Endothelial cell (in vitro differentiated cells): ENCODE results near the gene ZZZ3. TPM values are rescaled to one million over a fixed set of nuclear protein-coding genes. Genes with fewer than 3 reads are reported as not detected.

Source experiments
- DNase-seq: peaks from one replicate; pipeline ENCODE4 v3.0.0; 2021; ENCODE audit warnings: low spot score
- H3K27ac Mint-ChIP-seq: one replicate; pipeline ENCODE4 v1.8.0; 2021; ENCODE audit warnings: mixed read lengths, inconsistent platforms; ENCODE audit not compliant: unreplicated experiment
- H3K27me3 Mint-ChIP-seq: one replicate; pipeline ENCODE4 v1.8.0; 2021; ENCODE audit warnings: mild to moderate bottlenecking, moderate library complexity, mixed read lengths, inconsistent platforms; ENCODE audit not compliant: unreplicated experiment
- H3K36me3 Mint-ChIP-seq: one replicate; pipeline ENCODE4 v1.8.0; 2021; ENCODE audit warnings: mild to moderate bottlenecking, low read depth, mixed read lengths, inconsistent platforms; ENCODE audit not compliant: unreplicated experiment
- H3K4me1 Mint-ChIP-seq: one replicate; pipeline ENCODE4 v1.8.0; 2021; ENCODE audit warnings: mild to moderate bottlenecking, mixed read lengths, inconsistent platforms; ENCODE audit not compliant: unreplicated experiment
- H3K4me3 Mint-ChIP-seq: one replicate; pipeline ENCODE4 v1.8.0; 2021; ENCODE audit warnings: mild to moderate bottlenecking, mixed read lengths, inconsistent platforms; ENCODE audit not compliant: unreplicated experiment
- H3K9me3 Mint-ChIP-seq: one replicate; pipeline ENCODE4 v1.8.0; 2021; ENCODE audit warnings: mixed read lengths, inconsistent platforms; ENCODE audit not compliant: unreplicated experiment
- CTCF ChIP-seq: fragments of 200-600 bp; sonication (generic); IDR thresholded peaks from one replicate; pipeline ENCODE4 v1.5.0; 2021; ENCODE audit warnings: antibody characterized with exemption; ENCODE audit not compliant: unreplicated experiment
- total RNA-seq: library from RNA; stranded (reverse); fragmentation: NEBNext Ultra II Directional; extraction: Animal tissue kit (Norgen Biotek cat#: 25700); gene quantifications from one replicate; pipeline ENCODE4 v1.2.1, GENCODE V29; 2021; ENCODE audit not compliant: unreplicated experiment

Gene ZZZ3
- total RNA-seq, 1 donor from 2014 or later = 39.3 TPM

GRCh38 chr1:77687519-77687906 is 5.1 kb upstream of the ZZZ3 start:
- peak overlapping the region; percentile 21 for H3K4me3 Mint-ChIP-seq
- H3K9me3 Mint-ChIP-seq = no peaks in the 10 kb centered on the region
- peaks cover 15% of the 10 kb centered on the region for H3K36me3 Mint-ChIP-seq
- H3K27ac Mint-ChIP-seq = peak overlapping the region; percentile 30
- H3K27me3 Mint-ChIP-seq = peaks cover 9% of the 10 kb centered on the region
- DNase-seq = peak; percentile 69
- H3K4me1 Mint-ChIP-seq = peaks cover 17% of the 10 kb centered on the region
- no peak for TF ChIP-seq CTCF

- peak; percentile 15 for DNase-seq
- Mint-ChIP-seq H3K27me3 (peaks cover 12% of the 10 kb centered on the region), H3K36me3 (peaks cover 14% of the 10 kb centered on the region), H3K4me1 (peaks cover 21% of the 10 kb centered on the region), H3K4me3 (no peak overlapping the region), H3K27ac (no peak overlapping the region), H3K9me3 (no peaks in the 10 kb centered on the region)
- TF ChIP-seq CTCF = no peak
Observed at GRCh38 chr1:77686796-77687518, 4.5 kb upstream of the ZZZ3 start.

- Mint-ChIP-seq H3K9me3 (no peaks in the 10 kb centered on the region), H3K36me3 (peaks cover 16% of the 10 kb centered on the region), H3K4me3 (peak overlapping the region; percentile 97), H3K4me1 (peaks cover 31% of the 10 kb centered on the region), H3K27ac (peak overlapping the region; percentile 99), H3K27me3 (peaks cover 14% of the 10 kb centered on the region)
- peak; percentile 83 for TF ChIP-seq CTCF
- DNase-seq = peak; percentile 95
Observed at GRCh38 chr1:77683160-77684148, 996 bp upstream of the ZZZ3 start.

GRCh38 chr1:77680173-77680572 is 2.3 kb downstream of the ZZZ3 start:
- TF ChIP-seq CTCF = no peak
- Mint-ChIP-seq H3K36me3 (peaks cover 16% of the 10 kb centered on the region), H3K9me3 (no peaks in the 10 kb centered on the region), H3K4me1 (peaks cover 29% of the 10 kb centered on the region), H3K27me3 (peaks cover 12% of the 10 kb centered on the region), H3K27ac (peak overlapping the region; percentile 28), H3K4me3 (no peak overlapping the region)
- no peak for DNase-seq
